NB4 (cell line): Measurements from ENCODE around the gene FAU.

Experiments used
- DNase-seq: peaks from one replicate; pipeline ENCODE4 v3.0.0; 2010; ENCODE audit warnings: low read depth
- H3K4me3 ChIP-seq: one replicate; pipeline ENCODE4 v1.5.1; 2011; ENCODE audit warnings: mild to moderate bottlenecking, low read depth, low read length, moderate library complexity
- MYC ChIP-seq: IDR thresholded peaks from 2 replicates; pipeline ENCODE4 v1.6.1; 2011; ENCODE audit warnings: low read depth, low read length
- POLR2A ChIP-seq: IDR thresholded peaks from 2 replicates; pipeline ENCODE4 v1.6.1; 2011; ENCODE audit warnings: mild to moderate bottlenecking; ENCODE audit not compliant: insufficient read length; ENCODE audit errors: extremely low read depth
- TF ChIP-seq, protein P1 (sequence below): IDR thresholded peaks from 2 replicates; pipeline ENCODE4 v1.6.1; 2011; ENCODE audit warnings: low read depth, low read length
- TF ChIP-seq, protein P2 (sequence below): IDR thresholded peaks from one replicate; pipeline ENCODE4 v1.5.1; 2012; ENCODE audit warnings: low read depth, low read length

FAU gene

DNA sequence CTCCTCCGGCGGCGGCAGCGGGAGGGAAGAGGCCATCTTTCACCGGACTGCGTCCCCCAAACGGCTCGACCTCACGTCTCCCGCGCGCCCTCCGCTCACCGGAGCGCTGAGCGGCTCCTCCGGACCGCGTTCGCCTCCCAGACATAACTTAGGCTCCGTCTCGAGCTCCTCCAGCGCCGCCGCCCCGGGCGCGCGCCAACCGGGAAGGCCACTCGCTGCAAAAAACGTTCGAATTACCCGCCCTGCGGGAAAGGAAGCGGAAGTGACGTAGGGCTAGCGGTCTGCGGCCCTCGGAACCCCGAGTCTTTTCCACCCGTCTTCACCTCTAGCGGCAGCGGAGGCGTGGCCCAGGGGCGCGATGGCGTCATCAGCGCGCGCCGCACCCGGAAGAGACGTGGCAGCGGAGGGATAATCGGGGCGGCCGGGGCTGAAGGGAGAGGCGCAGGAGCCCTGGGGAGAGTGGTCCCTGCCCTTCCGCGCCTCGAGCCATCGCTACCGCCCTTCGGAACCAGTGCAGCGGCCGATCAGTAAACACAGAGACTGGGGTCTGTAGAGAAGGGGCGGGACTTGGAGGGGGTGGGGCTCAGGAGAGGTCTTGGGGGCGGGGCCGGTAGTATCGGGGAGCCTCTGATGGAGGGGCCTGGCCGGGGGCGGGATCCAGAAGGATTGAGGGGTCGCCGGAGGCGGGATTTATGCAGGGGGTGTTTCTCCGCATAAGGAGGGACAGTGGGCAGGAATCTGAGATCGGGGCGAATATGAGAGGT lies 37.9 kb downstream of the FAU start, which contains the start of the genes CDCA5 and ZFPL1:
TSS of gene CDCA5 (minus strand) at position 207 of the 764 bp plus-strand sequence. CDS start at position 145, 62 bp downstream.
TSS of gene ZFPL1 (plus strand) at position 389 of the 764 bp plus-strand sequence. CDS start 477 bp downstream, outside the sequence.
- peak within 1 kb of the TSS; percentile 96 for H3K4me3 ChIP-seq
- peak; percentile 60 for TF ChIP-seq MYC
- peak; percentile 77 for TF ChIP-seq POLR2A
- TF ChIP-seq, protein P1, sequence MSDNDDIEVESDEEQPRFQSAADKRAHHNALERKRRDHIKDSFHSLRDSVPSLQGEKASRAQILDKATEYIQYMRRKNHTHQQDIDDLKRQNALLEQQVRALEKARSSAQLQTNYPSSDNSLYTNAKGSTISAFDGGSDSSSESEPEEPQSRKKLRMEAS: peak; percentile 72; the same call in 1 of the 2 replicates
- TF ChIP-seq, protein P2, sequence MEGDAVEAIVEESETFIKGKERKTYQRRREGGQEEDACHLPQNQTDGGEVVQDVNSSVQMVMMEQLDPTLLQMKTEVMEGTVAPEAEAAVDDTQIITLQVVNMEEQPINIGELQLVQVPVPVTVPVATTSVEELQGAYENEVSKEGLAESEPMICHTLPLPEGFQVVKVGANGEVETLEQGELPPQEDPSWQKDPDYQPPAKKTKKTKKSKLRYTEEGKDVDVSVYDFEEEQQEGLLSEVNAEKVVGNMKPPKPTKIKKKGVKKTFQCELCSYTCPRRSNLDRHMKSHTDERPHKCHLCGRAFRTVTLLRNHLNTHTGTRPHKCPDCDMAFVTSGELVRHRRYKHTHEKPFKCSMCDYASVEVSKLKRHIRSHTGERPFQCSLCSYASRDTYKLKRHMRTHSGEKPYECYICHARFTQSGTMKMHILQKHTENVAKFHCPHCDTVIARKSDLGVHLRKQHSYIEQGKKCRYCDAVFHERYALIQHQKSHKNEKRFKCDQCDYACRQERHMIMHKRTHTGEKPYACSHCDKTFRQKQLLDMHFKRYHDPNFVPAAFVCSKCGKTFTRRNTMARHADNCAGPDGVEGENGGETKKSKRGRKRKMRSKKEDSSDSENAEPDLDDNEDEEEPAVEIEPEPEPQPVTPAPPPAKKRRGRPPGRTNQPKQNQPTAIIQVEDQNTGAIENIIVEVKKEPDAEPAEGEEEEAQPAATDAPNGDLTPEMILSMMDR: no peak

DNA sequence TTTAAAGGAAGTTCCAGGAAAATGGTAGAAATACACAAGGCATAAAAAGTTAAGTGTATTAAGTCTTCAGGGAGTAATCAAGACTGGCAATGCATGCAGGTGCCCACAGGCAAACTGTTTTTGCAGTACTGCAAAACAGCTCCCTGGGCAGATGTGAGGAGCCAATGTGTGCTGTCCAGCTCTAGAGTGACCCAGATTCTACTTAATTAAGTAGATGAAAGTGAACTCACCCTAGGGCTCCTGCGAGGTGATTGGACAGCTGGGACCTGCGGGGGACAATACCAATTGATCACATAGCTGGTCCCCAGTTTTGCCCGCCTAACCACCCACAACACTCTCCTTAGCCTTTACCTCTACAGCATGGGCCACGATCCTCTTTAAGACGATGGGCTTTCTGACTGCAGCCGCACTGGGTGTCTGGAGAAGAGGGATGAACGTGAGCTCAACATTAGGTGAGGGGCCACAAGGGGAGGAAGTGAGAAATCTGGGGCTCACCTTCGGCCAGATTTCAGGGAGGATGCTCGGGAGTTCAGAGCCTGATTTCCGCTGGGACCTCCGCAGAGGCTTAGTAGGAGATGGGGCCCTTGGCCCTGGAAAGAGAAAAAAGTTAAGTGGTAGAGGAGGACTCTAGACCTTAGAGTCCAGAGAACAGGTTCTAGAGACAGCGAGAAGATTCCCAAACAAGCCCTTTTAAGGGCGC lies 38.6 kb downstream of the FAU start:
- no peak for TF ChIP-seq MYC
- no peak for TF ChIP-seq POLR2A
- TF ChIP-seq, protein P1: no peak
- TF ChIP-seq, protein P2: no peak
- no peak for DNase-seq
- H3K4me3 ChIP-seq: peak overlapping the region; percentile 96

More for the DNA sequence above, 37.9 kb downstream of the FAU start, which contains the start of the genes CDCA5 and ZFPL1:
- DNase-seq: peak; percentile 97

DNA sequence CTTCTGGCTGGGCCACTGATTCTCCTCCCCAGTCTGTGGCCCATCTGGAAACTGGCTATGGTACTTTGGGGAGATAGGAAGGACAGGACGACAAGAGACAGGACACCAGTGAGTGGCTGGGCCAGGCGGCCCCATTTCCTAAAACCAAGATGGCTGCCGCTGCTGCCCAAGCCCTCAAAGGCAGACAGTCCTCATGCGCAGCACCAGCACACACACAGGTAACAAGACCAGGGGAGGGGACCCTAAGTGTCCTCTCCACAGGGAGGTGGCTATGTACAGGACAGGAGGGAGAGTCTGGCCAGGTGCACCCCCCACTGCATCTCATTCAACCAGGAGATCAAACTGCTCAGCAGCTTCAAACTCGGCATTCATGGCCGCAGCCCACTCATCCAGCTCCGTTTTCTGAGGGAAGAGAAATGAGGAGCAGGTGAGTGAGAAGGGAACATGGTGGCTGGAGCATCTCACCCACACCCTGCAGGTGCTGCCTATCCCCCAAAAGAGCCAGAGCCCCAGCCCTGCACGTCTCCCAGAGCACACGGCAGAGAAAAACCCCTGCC lies 43.1 kb downstream of the FAU start:
- no peak for DNase-seq
- peak overlapping the region; percentile 10 for H3K4me3 ChIP-seq
- TF ChIP-seq, protein P2: no peak

DNA sequence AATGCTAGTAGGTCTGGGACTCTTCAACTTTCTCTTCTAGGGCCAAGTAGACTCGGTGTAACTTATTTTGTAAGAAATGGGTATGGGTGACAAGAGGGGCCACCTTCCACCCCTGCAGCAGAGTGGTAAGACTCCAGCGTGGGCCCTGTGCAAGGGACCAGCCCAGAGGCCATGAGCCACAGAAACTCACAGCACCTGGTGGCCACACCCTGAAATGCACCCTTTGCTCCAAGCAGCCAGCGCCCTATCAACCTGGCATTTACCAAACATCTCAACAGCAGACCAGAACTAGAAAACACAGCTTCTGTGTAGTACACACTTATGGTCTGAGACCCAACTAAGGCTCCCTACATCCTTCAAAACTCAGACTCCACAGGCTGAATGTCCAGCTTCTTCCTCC lies 43.8 kb downstream of the FAU start:
- peak overlapping the region; percentile 10 for H3K4me3 ChIP-seq
- peak; percentile 74 for DNase-seq
- TF ChIP-seq POLR2A (no peak), MYC (peak; percentile 78)
- TF ChIP-seq, protein P2: peak; percentile 69
- TF ChIP-seq, protein P1: peak; percentile 72

DNA sequence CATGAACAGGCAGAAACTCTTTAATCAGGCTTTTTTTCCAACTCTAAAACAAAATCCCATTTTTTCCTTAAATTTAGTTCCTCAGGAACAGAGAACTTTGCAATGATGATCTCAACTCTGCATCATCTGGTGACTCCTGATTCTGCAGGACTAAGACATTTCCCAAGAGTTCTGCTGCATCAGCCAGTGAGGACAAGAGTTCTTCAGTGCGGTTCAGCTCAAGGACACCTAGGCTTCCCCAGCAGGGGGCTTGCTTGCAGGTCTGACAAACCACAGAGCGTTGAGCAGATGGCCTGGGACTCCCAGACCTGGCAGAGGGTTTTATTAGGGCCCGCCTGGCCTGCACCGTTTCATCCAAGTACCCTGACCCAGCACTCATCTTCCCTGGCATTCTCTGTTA lies 44.5 kb downstream of the FAU start:
- peak; percentile 51 for DNase-seq
- H3K4me3 ChIP-seq: no peak overlapping the region

More for the DNA sequence above, 44.5 kb downstream of the FAU start:
- no peak for TF ChIP-seq POLR2A
- TF ChIP-seq, protein P1: no peak
- no peak for TF ChIP-seq MYC
- TF ChIP-seq, protein P2: no peak
